Fibroblast of skin of right biceps (primary cell): ENCODE measurements around the gene CKAP2L.

Source experiments
- DNase-seq: peaks from one replicate; pipeline ENCODE4 v3.0.0-alpha.2; 2013

The CKAP2L gene

DNA sequence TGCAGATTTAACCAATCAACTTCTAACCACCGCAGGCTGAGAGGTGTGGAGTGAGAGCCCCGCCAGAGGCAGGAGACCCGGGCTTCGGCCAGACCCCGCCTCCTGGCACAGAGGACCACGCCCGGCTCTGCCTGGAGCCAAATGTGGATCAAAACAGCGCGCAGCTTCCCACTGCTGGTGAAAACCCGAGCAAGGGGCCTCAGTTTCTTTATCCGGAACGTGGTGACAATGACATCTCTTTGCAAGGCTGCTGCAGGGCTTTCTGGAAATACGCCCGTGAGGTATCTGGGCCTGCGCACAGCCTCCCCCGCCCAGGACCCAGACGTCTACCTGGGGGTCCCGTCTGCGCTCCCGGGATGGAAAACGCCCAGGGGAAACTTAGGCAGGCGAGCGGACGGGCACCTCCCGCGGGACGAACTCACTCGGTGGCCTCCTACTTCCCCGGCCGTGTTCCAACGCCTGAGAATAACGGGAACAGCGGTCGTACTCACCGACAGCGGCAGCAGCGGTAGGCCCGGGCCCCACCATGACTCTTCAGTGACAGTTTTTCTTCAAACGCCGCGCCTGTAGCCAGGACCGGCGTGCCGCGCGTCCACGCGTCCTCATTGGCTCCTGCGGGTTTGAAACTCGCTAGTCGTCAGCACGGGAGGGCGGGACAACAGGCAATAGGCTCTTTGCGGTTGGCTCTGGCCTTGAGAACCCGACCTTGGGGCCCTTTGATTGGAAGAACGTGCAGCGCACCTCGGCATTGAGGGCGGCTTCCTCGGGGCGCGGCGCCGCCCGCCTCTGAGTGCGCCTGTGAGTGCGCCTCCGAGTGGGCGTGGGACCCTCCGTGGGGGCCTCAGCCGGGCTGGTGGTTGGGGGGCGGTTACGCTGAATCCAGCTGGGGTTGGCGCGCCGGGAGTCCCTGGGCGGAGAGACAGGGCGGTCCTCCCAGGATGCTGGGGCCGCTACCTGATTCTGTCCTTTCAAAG, at the start of gene CKAP2L:
CKAP2L (minus strand) TSS at position 539 of the 974 bp plus-strand sequence; CDS start at position 528, 11 bp downstream.
- DNase-seq: peak; percentile 99

DNA sequence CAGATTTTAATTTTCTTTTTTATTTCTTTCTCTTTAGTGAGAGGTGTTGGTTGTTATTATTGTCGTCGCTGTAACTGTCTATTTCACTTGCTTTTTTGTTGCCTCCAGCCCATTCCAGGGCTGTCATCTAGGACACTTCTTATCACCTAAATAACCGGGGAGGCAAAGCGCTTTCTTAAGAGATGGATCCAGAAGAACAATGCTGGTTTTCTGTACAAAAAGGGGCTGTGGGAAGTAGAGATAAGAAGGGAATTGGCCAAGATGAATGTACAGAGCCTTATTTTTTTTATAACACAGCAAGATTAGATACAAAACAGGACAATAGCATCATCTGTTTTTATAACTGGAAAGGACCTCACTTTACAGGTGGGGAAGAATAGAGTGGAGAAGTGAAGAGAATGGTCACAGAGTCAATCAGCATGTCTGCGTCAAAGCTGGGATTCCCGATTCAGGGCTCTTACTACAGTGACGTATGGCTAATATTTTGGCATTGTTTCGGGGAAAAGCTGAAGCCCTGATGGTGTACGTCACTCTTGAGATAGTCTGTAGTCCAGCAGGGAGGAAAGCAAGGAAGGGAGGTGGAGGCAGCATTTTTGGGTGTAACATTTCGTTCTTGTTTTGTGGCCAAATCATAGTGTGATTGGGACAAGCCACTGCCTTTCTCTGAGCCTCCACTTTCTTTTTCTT, 49.0 kb upstream of the CKAP2L start:
- no peak for DNase-seq

- peak; percentile 93 for DNase-seq
Measured at GRCh38 chr2:112812318-112813267, 48.2 kb upstream of the CKAP2L start.

DNA sequence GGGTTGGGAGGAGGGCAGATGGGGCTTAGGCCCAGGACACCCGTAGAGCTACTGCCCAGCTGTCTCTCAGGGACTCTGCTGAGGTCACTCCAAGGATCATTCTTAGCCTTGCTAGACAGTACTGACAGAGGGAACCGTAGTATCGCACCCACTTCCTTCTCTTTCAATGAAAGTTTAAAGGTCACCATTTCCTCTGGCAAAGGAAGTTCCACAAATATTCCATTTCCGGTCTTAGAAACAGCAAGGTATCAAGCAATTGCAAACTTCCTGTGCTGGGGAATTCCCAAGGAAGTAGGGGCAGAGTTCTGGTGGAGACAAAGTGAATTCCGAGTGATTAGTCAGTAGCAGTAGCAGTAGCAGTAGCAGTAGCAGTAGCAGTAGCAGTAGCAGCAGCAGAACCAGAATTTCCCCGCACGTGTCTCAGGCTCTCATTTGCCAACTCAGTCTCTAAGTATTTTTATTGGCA, 47.5 kb upstream of the CKAP2L start:
- peak; percentile 96 for DNase-seq

GRCh38 chr2:112811276-112811831, 46.9 kb upstream of the CKAP2L start:
- no peak for DNase-seq

DNA sequence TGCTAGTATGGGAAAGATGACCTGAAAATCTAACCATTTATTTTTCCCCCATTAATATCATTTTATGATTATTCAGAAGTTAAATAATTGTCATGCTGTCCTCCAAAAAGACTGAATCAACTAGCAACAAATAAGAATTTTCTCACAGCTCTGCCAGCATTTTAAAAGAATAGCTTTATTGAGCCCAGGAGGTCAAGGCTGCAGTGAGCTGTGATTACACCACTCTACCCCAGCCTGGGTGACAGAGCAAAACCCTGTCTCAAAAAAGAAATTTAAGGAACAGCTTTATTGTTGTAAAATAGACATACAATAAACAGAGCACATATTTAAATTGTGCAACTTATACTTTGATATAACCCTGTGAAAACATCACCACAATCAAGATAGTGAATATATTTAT, 44.7 kb upstream of the CKAP2L start:
- no peak for DNase-seq

DNA sequence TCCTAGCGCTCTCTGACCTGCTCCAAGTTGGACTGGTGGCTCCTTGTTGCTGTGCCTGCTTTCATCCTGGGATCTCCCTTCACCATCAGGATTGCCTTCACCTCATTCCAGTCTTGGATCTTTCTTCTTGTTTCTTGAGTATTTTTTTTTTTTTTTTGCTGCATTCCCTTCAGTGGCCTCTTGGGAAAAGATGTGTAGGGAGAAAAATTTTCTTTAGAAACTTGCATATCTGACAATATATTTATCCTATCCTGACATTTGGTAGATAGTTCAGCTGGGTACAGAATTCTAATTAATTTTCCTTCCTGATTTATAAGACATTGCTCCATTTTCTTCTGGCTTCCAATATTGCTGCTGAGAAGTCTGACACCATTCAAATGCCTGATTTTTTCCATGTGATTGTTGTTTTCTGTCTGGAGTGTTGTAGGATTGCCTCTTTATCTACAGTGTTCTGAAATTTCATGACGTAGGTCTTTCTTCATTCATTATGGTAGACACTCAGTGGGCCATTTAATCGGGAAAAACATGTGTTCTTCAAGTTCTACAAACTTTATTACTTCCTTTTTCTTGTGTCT, 42.9 kb upstream of the CKAP2L start:
- DNase-seq: no peak

DNA sequence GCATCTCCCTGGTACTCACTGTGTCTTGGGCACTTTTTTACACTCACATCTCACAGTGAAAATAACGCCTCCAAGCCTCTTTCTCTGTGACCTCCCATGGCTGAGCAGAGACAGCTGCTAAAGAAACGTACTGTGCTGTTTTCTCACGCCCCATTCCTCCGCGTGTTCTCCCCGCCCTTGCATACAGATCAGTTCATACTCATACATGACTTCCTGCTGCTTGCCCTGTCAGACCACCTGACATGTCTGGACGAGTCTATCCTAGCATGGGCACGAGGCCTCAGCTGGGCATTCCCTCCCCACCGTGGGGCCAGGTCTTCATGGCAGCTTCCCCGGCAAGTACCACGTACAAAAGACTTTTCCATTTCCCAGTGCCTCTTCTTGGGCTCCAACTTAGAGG, 41.1 kb upstream of the CKAP2L start:
- DNase-seq: no peak

DNA sequence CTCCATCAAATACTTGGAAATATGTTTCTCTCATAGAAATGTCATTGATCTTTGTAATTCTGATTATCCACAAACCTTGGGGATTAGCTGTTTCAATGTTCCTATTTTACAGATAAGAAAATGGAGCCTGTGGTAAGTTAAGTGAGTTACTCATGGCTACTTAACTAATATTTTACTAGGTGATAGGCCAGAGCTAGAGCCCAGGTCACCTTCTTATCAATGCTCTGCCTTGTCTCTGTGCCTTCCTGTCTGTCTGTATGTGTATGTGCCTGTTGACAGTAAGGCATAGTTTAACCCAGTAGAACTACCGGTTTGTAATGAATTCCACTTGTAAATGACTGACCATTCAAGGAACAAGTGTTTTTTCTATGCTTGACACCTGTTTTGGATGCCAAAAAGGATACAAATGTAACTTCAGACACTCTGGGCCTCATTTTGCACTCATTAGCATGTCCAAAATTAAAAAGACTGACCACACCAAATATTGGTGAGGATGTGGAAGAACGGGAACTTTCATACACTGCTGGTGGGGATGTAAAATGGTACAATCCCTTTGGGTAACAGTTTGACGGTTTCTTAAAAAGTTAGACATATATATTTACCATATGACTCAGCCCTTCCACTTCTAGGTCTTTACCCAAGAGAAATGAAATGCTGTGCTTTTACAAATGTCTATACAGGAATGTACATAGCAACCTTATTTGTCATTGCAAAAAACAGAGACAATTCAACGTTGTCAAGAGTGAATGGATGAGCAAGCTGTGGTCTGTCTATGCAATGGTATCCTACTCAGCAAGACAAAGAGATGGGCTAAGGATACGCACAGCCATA, 39.5 kb upstream of the CKAP2L start:
- DNase-seq: peak; percentile 95

DNA sequence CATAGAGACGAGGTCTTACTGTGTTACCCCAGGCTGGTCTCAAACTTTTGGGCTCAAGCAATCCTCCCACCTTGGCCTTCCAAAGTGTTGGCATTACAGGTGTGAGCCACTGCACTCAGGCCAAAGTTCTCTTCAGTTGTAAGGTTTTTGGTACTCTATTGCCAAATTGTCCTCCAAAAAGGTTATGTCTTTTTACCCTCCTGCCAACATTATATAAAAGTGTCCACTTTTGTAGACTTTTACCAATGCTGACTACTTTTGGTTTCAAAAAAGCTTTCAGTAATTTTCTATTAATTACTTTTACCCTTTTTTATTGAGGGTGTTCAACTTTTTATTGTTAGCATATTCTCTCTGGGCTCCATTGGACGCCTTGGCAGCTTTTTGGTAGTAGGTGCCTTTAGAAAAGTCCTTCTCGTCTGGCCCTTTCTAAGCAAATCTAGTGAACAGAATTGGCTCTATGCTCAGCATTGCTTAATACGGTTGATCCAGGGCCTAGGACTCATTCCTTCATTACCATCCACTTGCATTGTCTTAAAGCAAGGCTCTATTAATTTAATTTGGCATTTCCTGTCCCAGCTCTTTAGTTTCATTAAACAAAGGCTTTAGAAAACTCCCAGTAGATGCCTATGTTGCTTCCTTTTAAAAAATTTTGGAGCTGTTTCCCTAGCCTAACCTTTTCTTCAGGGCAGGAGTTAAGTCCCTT, 36.6 kb upstream of the CKAP2L start:
- no peak for DNase-seq

- peak; percentile 35 for DNase-seq
Measured at GRCh38 chr2:112798979-112799975, 34.9 kb upstream of the CKAP2L start.

GRCh38 chr2:112796486-112796885, 32.1 kb upstream of the CKAP2L start:
- no peak for DNase-seq

DNA sequence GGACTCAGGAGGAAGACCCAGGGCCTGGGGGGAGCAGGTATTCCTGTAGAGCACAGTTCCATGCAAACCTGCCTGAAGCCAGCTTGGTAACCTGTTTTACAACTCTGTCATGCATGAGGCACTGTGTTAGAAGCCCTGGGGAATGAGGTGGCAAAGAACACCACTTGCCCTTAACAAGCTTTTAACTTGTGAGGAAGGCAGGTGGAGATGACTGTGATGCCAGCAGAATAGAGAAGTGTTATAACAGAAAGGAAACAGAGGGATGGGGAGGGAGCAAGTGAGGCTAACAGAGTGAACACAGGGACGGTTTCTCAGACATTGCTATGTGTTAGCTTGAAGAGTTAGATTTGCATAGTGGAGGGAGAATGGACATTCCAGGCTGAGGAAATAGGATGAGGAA, 31.4 kb upstream of the CKAP2L start:
- DNase-seq: no peak

DNA sequence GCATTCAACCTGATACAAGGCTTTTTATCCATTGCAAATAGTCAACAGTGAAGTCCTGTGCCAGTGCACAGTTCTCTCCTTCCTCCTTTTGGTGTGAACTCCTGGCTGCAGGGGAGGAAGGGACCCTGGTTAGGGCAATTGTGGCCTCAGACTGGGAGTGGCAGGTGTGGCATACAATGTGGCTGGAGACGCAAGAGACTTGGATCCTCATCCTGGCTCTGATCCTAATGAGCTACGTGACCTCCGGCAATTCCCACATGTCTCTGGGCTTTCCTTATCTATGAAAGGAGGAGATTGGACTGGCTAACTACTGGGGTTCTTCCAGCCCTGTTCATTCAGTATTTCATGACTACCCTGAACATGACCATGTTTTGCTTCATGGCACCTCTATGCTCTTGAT, 30.4 kb upstream of the CKAP2L start:
- DNase-seq: no peak

DNA sequence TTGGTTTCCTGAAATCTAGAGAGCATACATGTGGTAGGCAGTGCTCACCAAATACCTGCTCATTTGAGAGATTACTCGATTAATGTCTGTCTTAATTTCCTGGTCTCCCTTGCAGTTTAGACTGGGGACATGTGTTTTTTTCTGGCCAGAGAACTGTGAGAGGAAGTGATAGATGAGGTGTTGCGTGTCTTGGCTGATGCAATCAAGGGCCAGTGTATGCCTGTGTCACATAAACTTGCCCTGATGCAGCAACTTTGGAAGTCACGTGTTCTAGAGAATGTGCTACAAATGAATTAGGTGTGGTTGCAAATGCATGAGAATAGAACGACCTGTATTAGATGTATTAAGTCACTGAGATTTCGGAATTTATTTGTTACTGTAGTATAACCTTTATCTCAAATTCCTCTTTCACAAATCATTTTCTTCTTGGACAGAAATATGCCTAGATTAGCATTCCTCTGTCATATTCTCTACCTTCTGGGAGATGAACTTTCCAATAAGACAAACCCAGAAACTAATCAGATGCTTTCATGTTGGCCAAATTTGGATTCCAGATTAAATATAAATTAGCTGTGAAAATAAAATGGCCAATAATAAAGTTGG, 29.8 kb upstream of the CKAP2L start:
- DNase-seq: peak; percentile 92

DNA sequence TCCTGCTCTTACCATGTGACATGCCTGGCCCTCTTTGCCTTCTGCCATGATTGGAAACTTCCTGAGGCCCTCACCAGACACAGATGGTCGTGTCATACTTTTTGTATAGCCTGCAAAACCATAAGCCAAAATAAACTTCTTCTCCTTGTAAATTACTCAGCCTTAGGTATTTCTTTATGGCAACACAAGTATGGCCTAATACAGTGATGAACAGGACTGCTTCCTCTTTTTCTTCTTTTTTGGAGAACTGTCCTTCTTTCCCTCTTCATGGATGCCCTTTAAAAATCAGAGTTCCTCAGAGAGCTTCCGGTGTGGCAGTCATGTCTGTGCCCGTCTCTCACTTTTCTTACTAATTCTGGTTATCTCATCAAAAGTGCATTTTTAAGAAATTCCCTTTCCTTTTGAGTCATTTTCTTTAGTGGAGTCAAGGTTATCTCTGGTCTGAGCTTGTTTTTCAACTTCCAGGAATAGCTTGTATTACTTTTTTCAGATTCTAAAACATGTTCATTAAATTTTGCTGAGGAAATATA, 29.1 kb upstream of the CKAP2L start:
- peak; percentile 49 for DNase-seq

DNA sequence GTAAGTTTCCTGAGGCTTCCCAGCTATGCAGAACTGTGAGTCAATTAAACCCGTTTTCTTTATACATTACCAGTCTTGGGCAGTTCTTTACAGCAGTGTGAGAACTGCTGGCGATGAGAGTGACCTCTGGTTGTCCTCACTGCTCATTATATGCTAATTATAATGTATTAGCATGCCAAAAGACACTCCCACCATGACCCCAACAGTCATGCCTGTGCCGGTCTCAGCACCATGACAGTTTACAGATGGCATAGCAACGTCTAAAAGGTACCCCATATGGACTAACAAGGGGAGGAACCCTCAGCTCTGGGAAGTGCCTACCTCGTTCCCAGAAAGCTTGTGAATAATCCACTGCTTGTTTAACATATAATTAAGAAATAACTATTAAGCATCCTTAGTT, 28.0 kb upstream of the CKAP2L start:
- no peak for DNase-seq

GRCh38 chr2:112791693-112792230, 27.4 kb upstream of the CKAP2L start:
- no peak for DNase-seq
